ENCODE data around the gene MEIS3.

- TF ChIP-seq, protein P1, sequence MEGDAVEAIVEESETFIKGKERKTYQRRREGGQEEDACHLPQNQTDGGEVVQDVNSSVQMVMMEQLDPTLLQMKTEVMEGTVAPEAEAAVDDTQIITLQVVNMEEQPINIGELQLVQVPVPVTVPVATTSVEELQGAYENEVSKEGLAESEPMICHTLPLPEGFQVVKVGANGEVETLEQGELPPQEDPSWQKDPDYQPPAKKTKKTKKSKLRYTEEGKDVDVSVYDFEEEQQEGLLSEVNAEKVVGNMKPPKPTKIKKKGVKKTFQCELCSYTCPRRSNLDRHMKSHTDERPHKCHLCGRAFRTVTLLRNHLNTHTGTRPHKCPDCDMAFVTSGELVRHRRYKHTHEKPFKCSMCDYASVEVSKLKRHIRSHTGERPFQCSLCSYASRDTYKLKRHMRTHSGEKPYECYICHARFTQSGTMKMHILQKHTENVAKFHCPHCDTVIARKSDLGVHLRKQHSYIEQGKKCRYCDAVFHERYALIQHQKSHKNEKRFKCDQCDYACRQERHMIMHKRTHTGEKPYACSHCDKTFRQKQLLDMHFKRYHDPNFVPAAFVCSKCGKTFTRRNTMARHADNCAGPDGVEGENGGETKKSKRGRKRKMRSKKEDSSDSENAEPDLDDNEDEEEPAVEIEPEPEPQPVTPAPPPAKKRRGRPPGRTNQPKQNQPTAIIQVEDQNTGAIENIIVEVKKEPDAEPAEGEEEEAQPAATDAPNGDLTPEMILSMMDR (tag by site-specific recombination; IDR thresholded peaks at IDR 0.05) = no peak
- TF ChIP-seq AEBP2 (tag by site-specific recombination; IDR thresholded peaks at IDR 0.05; ENCODE audit: borderline replicate concordance) (no peak), ZNF549 (tag by site-specific recombination; IDR thresholded peaks at IDR 0.05) (no peak), ZNF501 (tag by site-specific recombination; IDR thresholded peaks at IDR 0.05) (no peak), GLI2 (tag by site-specific recombination; IDR thresholded peaks at IDR 0.05; ENCODE audit: borderline replicate concordance, low read depth) (no peak), ZNF121 (tag by site-specific recombination; IDR thresholded peaks at IDR 0.05) (no peak), GLI4 (tag by site-specific recombination; IDR thresholded peaks at IDR 0.05) (no peak), ZNF23 (tag by site-specific recombination; IDR thresholded peaks at IDR 0.05; ENCODE audit: borderline replicate concordance) (no peak), ZNF214 (tag by site-specific recombination; IDR thresholded peaks at IDR 0.05; ENCODE audit: borderline replicate concordance) (no peak), ZBTB1 (tag by site-specific recombination; IDR thresholded peaks at IDR 0.05) (no peak), REPIN1 (tag by site-specific recombination; IDR thresholded peaks at IDR 0.05; ENCODE audit: low read depth) (no peak), ZNF558 (tag by site-specific recombination; IDR thresholded peaks at IDR 0.05) (no peak)
Measured at GRCh38 chr19:47417107-47417745, 2.1 kb downstream of the MEIS3 start.

Data from HEK293 (cell line).